Activated T-cell treated with anti-CD3 and anti-CD28 coated beads, Interleukin-2, amount 50 U/mL, for 4 hours (primary cell): ENCODE results near the gene UBA52. TPM values are rescaled to one million over a fixed set of nuclear protein-coding genes. Genes with fewer than 3 reads are reported as not detected.

Experiments
- ATAC-seq, 2 donors: fragments of 200-7000 bp; cut with Tn5 transposase; one replicate each; pipeline ENCODE4 v1.10.0; 2021
- DNase-seq: peaks from one replicate; pipeline ENCODE4 v3.0.0-alpha.2; 2020
- H3K27me3 Mint-ChIP-seq: one replicate; pipeline ENCODE4 v1.8.0; 2021; ENCODE audit warnings: low read depth, mixed read lengths
- H3K36me3 Mint-ChIP-seq: one replicate; pipeline ENCODE4 v1.8.0; 2022; ENCODE audit warnings: mixed read lengths; ENCODE audit not compliant: insufficient read depth
- H3K4me1 Mint-ChIP-seq: one replicate; pipeline ENCODE4 v1.8.0; 2021; ENCODE audit warnings: low read depth, mixed read lengths
- H3K4me3 Mint-ChIP-seq: one replicate; pipeline ENCODE4 v1.8.0; 2021; ENCODE audit warnings: mild to moderate bottlenecking, moderate library complexity, mixed read lengths
- H3K9me3 Mint-ChIP-seq: one replicate; pipeline ENCODE4 v1.8.0; 2021; ENCODE audit warnings: mixed read lengths
- total RNA-seq, 3 donors: library from RNA; stranded (reverse); gene quantifications; one replicate each; pipeline ENCODE4 v1.2.1, GENCODE V29; 2021

UBA52 gene
- total RNA-seq, 3 donors from 2014 or later = 1,928 to 2,027 (median 1,945) TPM

GRCh38 chr19:18605546-18606280, 34.1 kb downstream of the UBA52 start:
- Mint-ChIP-seq H3K4me1 (peaks cover 11% of the 10 kb centered on the region), H3K9me3 (no peaks in the 10 kb centered on the region), H3K36me3 (no peaks in the 10 kb centered on the region), H3K4me3 (peak overlapping the region; percentile 47), H3K27me3 (peaks cover 73% of the 10 kb centered on the region)
- DNase-seq (no peak), ATAC-seq (no peak)

GRCh38 chr19:18606281-18607225, 34.9 kb downstream of the UBA52 start, which contains the start of gene CRLF1:
Gene CRLF1, minus strand, starts transcription at chr19:18606799. Its CDS starts 143 bp downstream, at chr19:18606656.
- ATAC-seq = no peak
- Mint-ChIP-seq H3K4me3 (peak within 1 kb of the TSS; percentile 43), H3K27me3 (peaks cover 72% of the 10 kb centered on the region), H3K4me1 (peaks cover 16% of the 10 kb centered on the region), H3K36me3 (no peaks in the 10 kb centered on the region), H3K9me3 (no peaks in the 10 kb centered on the region)
- no peak for DNase-seq

- no peaks in the 10 kb centered on the region for H3K9me3 Mint-ChIP-seq
- DNase-seq (peak; percentile 47), ATAC-seq (no peak)
- H3K4me1 Mint-ChIP-seq = peaks cover 22% of the 10 kb centered on the region
- H3K27me3 Mint-ChIP-seq = peaks cover 72% of the 10 kb centered on the region
- no peak overlapping the region for H3K4me3 Mint-ChIP-seq
- H3K36me3 Mint-ChIP-seq = no peaks in the 10 kb centered on the region
Observed at GRCh38 chr19:18607226-18608101, 35.8 kb downstream of the UBA52 start.

GRCh38 chr19:18608102-18608804, 36.6 kb downstream of the UBA52 start:
- Mint-ChIP-seq H3K9me3 (no peaks in the 10 kb centered on the region), H3K4me1 (peaks cover 22% of the 10 kb centered on the region), H3K36me3 (no peaks in the 10 kb centered on the region), H3K27me3 (peaks cover 68% of the 10 kb centered on the region), H3K4me3 (no peak overlapping the region)
- ATAC-seq (no peak), DNase-seq (no peak)

GRCh38 chr19:18608805-18609716, 37.4 kb downstream of the UBA52 start:
- no peaks in the 10 kb centered on the region for H3K9me3 Mint-ChIP-seq
- peaks cover 24% of the 10 kb centered on the region for H3K4me1 Mint-ChIP-seq
- no peak for ATAC-seq
- no peak overlapping the region for H3K4me3 Mint-ChIP-seq
- H3K27me3 Mint-ChIP-seq = peaks cover 70% of the 10 kb centered on the region
- no peaks in the 10 kb centered on the region for H3K36me3 Mint-ChIP-seq
- no peak for DNase-seq

- peaks cover 71% of the 10 kb centered on the region for H3K27me3 Mint-ChIP-seq
- DNase-seq (no peak), ATAC-seq (no peak)
- H3K4me1 Mint-ChIP-seq = peaks cover 26% of the 10 kb centered on the region
- no peaks in the 10 kb centered on the region for H3K36me3 Mint-ChIP-seq
- H3K9me3 Mint-ChIP-seq = no peaks in the 10 kb centered on the region
- H3K4me3 Mint-ChIP-seq = no peak overlapping the region
Observed at GRCh38 chr19:18609717-18610051, 38.0 kb downstream of the UBA52 start.

- no peaks in the 10 kb centered on the region for H3K9me3 Mint-ChIP-seq
- no peak for DNase-seq
- no peak for ATAC-seq
- peaks cover 26% of the 10 kb centered on the region for H3K4me1 Mint-ChIP-seq
- peaks cover 70% of the 10 kb centered on the region for H3K27me3 Mint-ChIP-seq
- H3K4me3 Mint-ChIP-seq = no peak overlapping the region
- no peaks in the 10 kb centered on the region for H3K36me3 Mint-ChIP-seq
Observed at GRCh38 chr19:18610245-18610555, 38.5 kb downstream of the UBA52 start.

GRCh38 chr19:18610556-18611326, 39.1 kb downstream of the UBA52 start:
- H3K4me3 Mint-ChIP-seq = peak overlapping the region; percentile 40
- H3K27me3 Mint-ChIP-seq = peaks cover 70% of the 10 kb centered on the region
- no peaks in the 10 kb centered on the region for H3K36me3 Mint-ChIP-seq
- ATAC-seq = no peak
- peaks cover 23% of the 10 kb centered on the region for H3K4me1 Mint-ChIP-seq
- H3K9me3 Mint-ChIP-seq = no peaks in the 10 kb centered on the region
- DNase-seq = no peak

GRCh38 chr19:18611327-18612050, 39.8 kb downstream of the UBA52 start:
- ATAC-seq (no peak), DNase-seq (peak; percentile 33)
- Mint-ChIP-seq H3K4me1 (peaks cover 23% of the 10 kb centered on the region), H3K36me3 (no peaks in the 10 kb centered on the region), H3K27me3 (peaks cover 75% of the 10 kb centered on the region), H3K4me3 (peak overlapping the region; percentile 64), H3K9me3 (no peaks in the 10 kb centered on the region)

GRCh38 chr19:18612051-18612771, 40.6 kb downstream of the UBA52 start:
- ATAC-seq (no peak), DNase-seq (no peak)
- H3K4me3 Mint-ChIP-seq = peak overlapping the region; percentile 64
- H3K9me3 Mint-ChIP-seq = no peaks in the 10 kb centered on the region
- peaks cover 23% of the 10 kb centered on the region for H3K4me1 Mint-ChIP-seq
- no peaks in the 10 kb centered on the region for H3K36me3 Mint-ChIP-seq
- peaks cover 74% of the 10 kb centered on the region for H3K27me3 Mint-ChIP-seq

GRCh38 chr19:18612772-18613588, 41.3 kb downstream of the UBA52 start, which contains the start of gene TMEM59L:
Gene TMEM59L, plus strand, starts transcription at chr19:18612870. Its CDS starts 89 bp downstream, at chr19:18612959.
- ATAC-seq = peak; percentile 68 to 71
- Mint-ChIP-seq H3K36me3 (no peaks in the 10 kb centered on the region), H3K27me3 (peaks cover 74% of the 10 kb centered on the region), H3K4me3 (peak within 1 kb of the TSS; percentile 66), H3K9me3 (no peaks in the 10 kb centered on the region), H3K4me1 (peaks cover 20% of the 10 kb centered on the region)
- peak; percentile 43 for DNase-seq
